Astrocyte (in vitro differentiated cells and primary cell): ENCODE measurements around the gene STAU1.
"Not testable (repeated sequence)": the region's sequence is repeated elsewhere in the genome, so short reads cannot be mapped to it uniquely, and the experiment has no call there.

Experiments used
- CTCF ChIP-seq: IDR thresholded peaks from 2 replicates; pipeline ENCODE4 v1.5.1; 2011; ENCODE audit warnings: low read depth, mild to moderate bottlenecking, inconsistent platforms, low read length, moderate library complexity; ENCODE audit not compliant: insufficient read depth
- EZH2 ChIP-seq: IDR thresholded peaks from 2 replicates; pipeline ENCODE4 v1.6.1; 2012; ENCODE audit warnings: mild to moderate bottlenecking, low read length, inconsistent platforms; ENCODE audit not compliant: insufficient read depth

GRCh38 chr20:49192944-49193518, 4.9 kb upstream of the STAU1 start:
- not testable (repeated sequence) for TF ChIP-seq CTCF, EZH2
